ENCODE data around the gene HIVEP3.

Gene HIVEP3

DNA sequence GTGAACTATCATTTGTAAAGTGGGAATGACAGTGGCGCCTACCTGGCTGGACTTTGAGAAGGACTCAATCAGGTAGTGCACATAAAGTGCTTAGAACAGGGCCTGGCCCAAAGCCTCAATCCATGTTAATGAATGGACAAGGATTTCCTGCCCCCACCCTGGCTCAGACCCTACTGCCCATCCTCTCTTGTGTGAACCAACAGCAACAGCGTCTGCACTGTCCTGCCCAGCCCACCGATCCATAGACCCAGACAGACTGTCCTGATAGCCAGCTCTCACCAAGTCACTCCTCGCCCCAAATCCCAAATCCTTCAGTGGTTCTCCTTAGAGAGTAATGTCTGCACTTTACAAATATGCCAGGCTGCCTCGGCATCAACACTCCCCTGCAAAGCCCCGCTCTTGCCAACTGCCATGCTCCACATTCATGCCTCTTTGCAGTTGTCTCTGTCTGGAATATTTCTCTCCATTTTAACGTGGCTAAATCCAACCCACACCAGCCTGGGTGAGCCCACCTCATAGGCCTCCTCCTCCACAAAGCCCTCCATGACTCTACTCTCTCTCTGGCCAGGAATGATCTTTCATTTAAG is 276.7 kb downstream of the HIVEP3 start:
- DNase-seq, result no peak

DNA sequence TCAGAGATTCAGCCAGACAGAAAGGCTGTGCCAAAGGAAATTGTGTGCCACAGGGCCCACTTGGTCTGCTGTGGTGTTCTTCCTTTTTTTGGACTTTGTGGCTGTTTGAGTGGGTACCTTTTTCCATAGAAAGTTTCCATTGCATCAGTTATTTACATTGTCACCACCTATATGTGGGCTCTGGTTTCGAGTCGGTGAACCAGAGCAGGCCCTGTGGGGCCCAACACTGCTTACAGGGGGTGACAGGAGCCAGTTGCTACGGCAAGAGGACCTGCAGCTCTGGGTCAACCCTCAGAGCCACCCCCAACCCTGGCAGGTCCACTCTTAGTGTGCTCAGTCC is 277.3 kb downstream of the HIVEP3 start:
- DNase-seq, result no peak

DNA sequence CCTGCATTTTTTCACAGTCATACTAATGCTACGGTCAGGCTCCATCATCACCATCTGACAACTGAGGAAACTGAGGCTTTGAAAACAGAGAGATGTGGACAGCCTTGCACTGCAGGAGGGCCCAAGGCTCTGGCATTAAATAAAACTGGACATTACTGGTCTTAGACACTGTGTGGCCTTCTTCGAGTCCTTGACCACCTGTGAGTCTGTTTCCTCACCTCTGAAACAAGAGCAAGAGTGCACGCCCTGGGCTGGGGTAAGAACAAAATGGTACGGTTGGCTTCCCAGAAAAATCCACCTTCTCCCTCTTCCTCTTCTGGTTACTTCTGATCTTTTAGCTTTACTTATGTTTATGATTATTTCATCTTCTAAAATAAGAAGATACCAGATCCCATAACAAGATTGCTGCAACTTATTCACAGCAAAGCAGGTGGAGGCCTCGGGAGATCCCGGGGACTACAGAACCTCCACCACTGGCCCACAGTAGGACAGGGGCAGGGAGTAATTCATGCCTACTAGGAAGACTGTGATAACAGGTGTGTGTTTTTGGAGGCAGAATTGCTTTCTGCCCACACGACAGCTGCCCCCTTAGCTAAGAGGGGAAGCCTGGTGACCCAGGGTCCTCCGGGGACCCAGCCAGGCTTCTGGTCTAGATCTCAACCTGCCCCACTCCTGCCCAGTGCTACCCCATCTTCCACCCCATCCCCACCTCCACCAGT is 277.8 kb downstream of the HIVEP3 start:
- no peak for DNase-seq

DNA sequence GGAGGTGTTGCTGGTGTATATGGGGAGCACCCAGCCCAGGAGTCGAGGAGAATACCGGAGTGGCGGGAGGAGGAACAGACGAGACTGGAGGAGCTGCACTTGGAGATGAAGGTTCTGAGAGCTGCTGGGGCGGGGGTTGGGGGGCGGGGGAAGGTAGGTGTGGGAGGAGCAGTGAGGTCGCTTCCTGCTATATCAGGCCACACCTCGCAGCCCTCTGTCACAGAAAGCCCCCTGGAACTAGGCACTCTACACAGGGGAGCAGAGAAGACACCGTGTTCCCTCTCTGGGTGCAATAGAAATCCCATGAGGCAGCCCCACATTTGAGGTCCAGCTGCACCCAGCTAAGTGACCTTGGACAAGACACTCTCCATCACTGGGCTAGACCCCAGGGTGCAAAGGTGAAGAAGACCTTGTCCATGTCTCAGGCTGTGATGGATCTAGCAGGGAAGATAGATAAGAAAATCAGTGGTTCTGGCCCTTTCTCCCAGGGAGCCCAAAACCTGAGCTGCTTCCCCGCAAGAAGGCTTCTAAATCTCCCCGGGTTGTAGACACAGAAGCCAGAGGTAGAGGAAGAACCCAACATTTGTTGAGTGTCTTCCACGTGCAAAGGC is 278.5 kb downstream of the HIVEP3 start:
- DNase-seq, result no peak

DNA sequence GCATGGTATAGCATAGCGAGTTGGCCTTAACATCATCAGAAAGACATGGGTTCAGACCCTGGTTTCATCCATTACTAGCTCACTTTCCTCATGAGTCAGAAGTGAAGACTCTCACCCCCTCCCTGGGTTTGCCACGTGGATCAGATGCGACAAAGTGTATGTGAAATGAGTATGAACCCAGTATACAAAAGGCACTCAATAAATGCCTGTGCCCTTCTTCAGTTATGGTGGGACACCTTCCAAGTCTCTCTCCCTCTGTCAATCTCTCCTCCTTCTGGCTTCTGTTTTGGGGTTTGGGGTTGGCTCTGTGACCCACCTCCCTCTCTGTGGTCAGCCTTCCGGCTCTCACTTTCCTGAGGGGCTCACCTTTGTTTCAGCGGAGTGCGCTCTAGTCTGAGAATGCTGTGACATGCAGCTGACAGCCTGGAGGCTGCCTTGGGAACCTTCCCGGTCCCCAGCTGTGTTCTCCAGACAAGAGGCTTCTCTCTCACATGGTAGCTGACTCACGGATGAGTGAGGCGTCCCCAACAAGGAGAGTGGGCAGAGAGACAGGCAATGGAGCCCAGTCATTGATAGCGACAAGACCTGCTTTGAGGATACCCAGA is 279.3 kb downstream of the HIVEP3 start:
- DNase-seq, result no peak

DNA sequence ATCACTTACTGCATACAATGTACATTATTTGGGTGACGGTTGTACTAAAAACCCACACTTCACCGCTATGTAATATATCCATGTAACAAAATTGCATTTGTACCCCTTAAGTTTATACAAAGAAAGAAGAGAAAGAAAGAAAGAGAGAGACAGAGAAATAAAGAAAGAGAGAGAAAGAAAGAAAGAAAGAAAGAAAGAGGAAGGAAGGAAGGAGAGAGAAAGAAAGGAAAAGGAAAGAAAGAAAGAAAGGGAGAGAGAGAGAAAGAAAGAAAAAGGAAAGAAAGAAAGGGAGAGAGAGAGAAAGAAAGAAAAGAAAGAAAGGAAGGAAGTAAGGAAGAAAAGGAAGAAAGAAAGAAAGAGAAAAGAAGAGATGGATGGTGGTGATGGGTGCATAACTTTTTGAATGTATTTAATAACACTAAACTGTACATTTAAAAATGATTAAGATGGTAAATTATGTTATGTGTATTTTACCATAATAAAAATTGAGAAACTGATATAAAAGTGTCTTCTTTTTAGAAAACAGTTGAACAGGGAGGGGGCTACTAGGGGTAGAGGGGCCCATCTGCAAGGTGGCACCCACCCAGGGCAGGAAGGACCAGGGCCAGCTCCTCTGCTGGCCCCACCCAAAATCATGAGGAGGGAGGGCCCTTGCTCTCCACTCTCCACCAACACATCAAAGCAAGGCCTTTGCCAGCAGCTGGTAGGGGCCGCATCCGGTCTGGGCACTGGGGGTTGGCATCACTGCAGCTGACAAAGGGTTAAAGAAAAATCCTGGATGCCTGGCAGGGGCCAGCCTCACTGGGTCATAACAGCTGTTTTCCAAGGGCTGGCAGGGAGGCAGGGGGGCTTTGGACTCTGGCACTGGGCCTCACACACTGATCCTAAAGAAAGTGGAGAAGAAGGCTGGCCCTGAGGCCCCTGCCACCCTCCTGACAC is 280.4 kb downstream of the HIVEP3 start:
- no peak for DNase-seq

DNA sequence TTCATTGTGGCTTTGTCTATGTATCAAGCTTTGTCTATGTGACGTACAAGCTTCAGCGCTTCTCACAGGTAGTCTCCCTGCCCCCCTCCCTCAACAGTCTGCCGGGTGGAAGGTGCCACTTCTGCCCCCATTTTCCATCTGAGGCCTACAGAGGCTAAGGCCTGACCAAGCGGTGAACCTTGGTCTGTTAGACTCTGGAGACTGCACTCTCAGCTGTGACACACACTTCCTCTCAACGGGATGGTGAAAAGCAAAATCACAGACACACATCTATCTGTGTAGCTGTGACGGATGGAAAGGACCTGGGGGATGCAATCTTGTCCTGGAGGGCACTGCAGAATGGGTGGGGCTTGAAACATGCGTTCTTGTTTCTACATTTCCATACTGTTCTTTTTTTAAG is 281.4 kb downstream of the HIVEP3 start:
- DNase-seq, result no peak

DNA sequence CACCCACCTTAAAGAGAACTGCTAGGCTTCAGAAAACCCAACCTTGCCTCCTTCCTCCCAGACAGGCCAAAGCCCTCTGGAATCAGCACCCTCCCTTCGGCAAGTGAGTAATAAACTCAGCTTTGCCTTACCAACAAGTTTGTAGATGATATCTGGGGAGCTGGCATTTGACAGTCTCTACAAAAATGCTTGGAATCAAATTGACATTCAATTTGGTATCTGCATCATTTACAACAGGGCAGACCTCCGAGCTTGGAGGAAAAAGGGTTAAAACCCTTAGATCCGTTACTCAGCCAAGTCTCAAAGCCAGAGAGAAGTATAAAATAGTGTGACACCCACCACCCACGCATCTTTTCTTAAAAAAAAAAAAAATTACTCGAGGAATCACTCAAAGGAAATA is 285.0 kb downstream of the HIVEP3 start:
- DNase-seq, result no peak

DNA sequence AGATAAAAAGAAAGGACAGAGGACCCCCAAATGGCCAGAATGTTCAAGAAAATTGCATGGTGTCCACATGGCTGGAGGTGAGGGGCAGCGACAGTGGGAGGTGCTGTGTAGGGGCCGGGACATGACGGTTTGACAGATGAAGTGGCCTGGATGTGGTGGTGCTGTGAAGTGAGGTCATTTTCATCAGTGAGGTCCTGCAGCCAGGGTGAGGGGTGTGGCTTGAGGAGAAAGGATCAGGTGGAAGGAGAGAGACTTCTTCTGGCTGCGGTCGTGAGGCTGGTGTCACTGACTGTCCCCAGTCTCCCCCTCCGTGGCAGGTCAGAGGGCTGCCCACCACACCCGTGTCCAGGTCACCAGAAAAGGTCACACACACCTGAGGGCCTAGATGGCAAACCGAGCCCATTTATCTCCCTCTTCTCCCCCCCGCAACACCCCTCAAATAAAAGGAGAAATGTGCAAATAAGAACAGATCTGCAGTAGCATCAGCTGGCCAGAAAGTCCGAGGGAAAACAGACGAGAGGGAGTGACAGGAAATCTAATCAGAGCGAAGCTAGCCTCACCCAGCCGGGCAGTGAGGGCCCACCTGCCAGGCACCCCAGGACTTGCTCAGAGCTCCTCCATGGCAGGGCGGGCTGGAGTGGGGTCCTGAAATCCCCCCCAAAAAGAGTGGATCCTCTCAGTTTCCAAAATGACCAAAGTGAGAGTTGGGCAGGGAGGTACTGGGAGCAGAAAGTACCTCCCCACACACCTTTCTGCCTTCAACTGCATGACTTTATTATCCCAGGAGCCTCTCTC is 285.7 kb downstream of the HIVEP3 start:
- no peak for DNase-seq

DNA sequence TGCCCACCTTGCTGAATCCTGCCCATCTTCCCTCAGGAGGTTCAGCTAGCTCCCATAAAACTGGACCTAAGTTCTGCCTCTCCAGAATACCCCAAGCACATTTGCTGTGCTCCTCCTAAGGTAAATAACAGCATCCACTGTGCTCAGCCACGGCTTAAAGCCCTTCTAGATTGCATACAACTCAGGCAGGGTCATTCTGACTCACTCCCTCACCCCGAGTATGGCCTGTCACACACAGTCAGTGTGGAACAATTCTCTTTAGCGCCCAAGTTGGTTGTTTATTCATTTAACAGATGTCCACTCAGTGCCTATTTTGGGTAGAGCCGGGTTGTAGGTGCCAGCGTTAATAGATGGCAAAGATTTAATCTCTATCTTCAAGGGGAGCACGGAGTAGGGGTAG is 286.8 kb downstream of the HIVEP3 start:
- no peak for DNase-seq

DNA sequence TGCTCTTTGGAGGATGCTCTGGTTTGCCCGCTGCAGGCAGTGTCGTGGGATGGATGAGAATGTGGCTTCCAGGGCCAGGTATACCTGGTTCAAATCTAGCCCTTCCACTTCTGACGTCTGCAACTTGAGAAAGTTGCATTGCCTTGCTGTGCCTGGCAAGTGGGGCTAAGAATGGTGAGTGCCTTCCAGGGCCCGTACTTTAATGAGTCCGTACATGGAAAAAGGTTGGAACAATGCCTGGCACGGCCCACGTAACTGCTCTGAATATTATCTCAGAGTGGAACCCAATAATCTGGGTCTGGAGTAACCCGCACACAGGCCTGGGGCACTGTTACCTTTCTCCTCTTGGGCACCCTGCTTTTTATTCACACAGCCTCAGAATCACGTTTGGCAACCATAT is 287.6 kb downstream of the HIVEP3 start:
- no peak for DNase-seq

DNA sequence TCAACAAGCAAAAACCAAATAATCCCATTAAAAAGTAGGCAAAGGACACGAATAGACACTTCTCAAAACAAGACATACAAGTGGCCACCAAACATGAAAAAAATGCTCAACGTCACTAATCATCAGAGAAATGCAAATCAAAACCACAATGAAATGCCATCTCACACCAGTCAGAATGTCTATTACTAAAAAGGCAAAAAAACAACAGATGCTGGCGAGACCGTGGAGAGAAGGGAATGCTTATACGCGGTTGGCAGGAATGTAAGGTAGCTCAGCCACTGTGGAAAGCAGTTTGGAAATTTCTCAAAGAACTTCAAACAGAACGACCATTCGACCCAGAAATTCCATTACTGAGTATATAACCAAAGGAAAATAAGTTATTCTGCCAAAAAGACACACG is 289.2 kb downstream of the HIVEP3 start:
- no peak for DNase-seq

DNA sequence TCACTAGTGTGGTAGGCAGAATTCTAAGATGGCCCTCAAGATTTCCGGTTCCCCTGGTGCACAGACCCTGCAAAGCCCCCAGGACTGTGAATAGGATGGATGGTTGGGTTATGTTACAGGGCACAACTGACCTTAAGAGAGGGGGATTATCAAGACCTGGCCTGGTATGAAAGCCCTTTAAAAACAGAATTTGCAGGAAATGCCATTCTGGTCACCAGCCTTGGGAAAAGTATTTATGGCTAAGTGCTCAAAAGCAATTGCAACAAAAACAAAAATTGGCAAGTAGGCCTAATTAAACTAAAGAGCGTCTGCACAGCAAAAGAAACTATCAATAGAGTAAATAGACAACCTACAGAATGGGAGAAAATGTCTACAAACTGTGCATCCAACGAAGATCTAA is 289.6 kb downstream of the HIVEP3 start:
- DNase-seq, result no peak

DNA sequence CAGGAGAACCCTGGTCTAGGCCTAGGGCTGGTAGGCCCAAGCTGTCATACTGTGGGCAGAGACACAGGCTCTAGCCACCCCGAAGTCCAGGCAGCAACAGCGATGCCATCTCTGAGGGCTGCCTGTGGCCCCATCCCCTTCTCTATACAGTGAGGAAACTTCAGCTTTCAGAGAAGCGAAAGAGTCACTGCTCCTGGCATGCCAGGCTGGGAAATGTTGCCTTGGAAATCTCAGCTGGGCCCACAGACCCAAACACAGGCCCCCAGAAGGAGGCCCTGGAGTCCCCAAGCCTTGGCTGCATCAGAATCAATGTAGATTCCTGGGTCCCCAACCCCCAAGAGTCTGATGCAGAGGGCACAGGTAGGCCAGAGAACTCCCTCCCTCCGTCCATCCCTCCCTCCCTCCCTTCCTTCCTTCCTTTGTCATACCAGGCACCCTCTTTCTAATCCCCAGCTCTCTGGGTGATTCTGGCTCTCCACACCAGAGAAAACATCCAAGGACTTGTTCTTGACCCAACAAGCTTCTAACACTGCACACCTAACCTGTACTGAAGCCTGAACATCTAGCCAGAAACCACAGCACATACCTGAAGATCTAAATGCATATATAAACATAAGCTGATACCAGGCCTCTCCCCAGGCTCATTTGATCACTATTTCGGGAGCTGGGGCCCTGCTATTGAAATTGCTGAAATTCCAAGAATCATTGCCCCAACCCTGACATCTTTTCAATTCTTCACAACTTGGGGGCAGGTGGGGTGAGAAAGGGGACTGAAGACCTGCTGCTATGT is 291.0 kb downstream of the HIVEP3 start:
- no peak for DNase-seq

DNA sequence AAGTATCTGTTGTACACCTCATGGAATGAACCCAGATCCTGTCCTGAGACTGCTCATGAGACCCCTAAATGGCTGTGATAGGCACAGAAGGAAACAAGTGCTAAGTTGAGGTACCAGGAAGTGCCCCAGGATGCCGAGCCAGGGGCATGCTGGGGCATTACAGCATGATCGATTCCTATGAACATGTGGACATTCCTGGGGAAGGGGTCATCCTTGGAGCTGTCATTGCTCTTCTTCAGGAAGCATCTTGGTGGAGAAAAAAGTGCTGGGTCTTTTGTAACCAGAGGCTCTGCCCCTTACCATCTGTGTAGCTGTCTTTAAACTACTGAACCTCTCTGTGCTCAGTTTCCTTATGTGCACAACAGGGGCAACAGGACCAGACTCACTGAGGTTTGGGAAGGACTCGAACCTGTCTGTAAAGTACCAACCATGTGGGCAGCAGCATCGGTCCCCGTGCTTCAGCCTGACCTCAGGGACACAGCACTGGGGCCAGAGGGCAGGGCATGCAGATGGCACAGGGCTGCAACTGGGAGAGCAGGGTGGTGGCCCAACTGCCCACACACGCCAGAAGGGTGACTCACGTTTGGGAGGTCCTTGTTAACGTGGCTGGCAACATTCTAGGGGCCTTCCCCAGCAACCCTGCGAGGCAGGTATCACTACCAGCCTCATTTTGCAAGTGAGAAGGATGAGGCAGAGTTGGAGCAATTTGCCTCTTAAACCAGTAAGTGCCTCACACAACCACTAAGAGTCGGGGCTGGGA is 291.9 kb downstream of the HIVEP3 start:
- no peak for DNase-seq

DNA sequence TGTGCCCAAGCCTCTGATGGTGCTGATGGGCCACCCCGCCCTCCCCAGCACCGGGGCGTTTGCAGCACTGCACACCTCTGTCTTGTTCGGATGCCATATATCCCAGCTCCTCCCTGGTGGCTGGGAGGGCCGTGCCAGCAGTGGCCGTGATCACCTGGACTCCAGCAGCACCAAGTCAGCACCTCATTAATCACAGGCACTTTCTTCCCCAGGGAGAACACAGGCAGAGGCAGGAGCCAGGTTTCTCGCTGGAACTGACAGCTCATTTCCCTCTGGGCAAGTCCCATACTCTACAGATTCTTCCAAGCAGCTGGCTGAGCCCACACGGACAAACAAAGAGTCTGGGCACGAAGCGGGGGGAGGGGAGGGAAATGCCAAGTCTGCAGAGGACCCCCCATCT is 292.6 kb downstream of the HIVEP3 start:
- no peak for DNase-seq

DNA sequence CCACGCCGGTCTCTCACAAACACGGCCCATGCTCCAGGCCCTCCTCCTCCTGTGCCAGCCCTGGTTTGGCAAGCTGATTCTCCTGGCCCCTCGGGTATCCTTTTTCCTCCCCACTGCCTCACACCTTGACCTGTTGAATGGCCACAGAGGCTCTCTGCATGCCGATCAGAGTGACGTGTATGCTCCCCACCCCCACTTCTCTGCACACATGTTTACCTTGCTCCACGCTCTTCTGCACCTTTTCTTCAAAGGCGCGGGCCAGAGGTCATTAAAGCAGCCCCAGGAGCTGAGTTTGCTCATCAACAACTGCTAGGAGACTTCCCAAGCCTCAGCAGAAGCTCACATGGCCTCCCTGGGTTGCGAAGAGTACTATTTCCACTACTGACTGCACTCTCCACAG is 295.0 kb downstream of the HIVEP3 start:
- no peak for DNase-seq

DNA sequence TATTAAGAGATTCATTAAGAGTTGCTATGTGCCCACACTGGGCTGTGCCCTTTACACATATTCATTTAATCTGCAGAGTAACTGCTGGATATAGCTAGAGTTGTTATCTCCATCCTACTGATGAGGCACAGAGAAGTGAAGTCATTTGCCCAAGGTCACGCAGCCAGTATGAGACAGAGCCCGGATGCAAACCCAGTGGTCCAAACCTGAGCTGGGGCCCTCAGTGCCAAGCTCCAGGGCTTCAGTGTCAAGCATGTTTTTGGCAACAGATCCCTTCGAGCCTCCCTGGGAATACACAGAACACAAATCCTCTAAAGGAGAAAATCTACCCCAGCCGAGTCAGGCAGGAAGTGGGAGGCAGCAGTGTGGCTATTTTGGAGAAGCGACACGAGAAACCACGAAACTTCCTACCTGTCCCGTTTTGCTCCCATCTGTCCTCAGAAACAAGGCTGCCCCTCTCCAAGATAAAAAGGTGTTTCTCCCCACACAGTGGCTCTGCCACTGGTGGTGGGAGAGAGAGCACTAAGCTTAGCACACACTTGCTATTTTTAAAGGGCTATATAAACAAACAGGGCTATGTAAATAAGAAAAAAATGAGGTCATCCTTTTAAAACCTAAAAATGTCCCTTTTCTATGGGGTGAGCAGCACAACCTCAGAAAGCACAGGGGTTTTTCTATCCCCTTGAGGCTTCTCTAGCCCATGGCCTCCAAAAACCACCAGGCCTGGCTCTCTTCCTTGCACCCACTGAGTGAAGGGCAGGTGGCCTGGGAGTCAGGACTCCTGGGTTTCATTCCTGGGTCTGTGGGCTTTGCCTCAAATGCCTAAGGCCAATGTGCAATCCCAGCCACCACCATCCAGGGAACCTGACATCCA is 295.6 kb downstream of the HIVEP3 start:
- DNase-seq, result peak; percentile 13

DNA sequence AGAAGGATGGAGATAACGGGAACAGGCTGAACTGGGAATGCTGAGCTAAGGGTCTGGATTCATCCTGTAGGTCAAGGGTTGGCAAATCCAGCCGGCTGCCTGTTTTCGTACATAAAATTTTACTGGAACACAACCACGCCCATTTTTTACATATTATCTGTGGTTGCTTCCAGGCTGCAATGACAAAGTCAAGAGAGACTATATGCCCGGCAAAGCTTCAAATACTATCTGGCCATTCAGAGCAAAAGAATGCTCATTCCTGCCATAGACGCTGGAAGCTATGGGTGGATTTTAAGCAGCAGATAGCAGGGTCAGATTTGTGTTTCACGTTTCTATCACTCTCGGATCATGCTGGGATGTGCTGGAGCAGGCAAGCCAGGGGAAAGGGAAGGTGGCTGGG is 296.3 kb downstream of the HIVEP3 start:
- no peak for DNase-seq

DNA sequence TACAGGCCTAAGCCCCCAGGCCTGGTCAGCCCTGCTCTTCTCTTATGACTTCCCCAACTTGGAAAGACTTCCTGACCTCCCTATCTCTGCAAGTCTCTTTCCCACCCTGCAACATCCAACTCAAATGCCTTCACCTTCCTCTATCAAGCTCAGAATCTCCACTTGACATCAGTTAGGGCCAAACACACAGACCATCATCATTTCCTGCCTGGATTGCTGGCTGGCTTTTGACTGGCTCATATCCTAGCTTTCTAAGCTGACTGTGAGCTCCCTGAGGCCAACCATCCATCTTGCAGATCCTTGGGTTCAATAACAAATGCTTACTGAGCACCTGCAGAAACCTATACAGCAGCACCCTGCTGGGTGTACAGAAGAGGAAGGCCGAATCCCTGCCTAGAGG is 296.9 kb downstream of the HIVEP3 start:
- DNase-seq, result no peak
